GM21723 (cell line): ENCODE data around the gene NXPH2.
A peak's percentile ranks its signal among the peaks of the same experiment; 100 is the strongest.

ENCODE experiments used
- ATAC-seq: cut with Tn5 transposase; IDR thresholded peaks from one replicate; pipeline ENCODE4 v1.9.1; 2021; ENCODE audit warnings: mild to moderate bottlenecking, moderate library complexity; ENCODE audit not compliant: unreplicated experiment

Gene NXPH2

GRCh38 chr2:138779781-138780445 lies at the start of gene NXPH2:
Gene NXPH2 (minus strand): TSS chr2:138780390. CDS start chr2:138780241, 149 bp downstream.
- no peak for ATAC-seq

- ATAC-seq, result peak; percentile 71
Measured at GRCh38 chr2:138829326-138829919, 49.2 kb upstream of the NXPH2 start.

GRCh38 chr2:138827426-138828054 lies 47.4 kb upstream of the NXPH2 start:
- ATAC-seq, result peak; percentile 81

- no peak for ATAC-seq
Measured at GRCh38 chr2:138823666-138824065, 43.5 kb upstream of the NXPH2 start.

GRCh38 chr2:138819964-138820363 lies 39.8 kb upstream of the NXPH2 start:
- no peak for ATAC-seq

GRCh38 chr2:138818556-138818955 lies 38.4 kb upstream of the NXPH2 start:
- ATAC-seq, result no peak

GRCh38 chr2:138814123-138814898 lies 34.1 kb upstream of the NXPH2 start:
- ATAC-seq, result no peak

GRCh38 chr2:138811431-138811830 lies 31.2 kb upstream of the NXPH2 start:
- ATAC-seq, result no peak

- ATAC-seq, result no peak
Measured at GRCh38 chr2:138794724-138795123, 14.5 kb upstream of the NXPH2 start.

GRCh38 chr2:138787053-138787666 lies 7.0 kb upstream of the NXPH2 start:
- peak; percentile 69 for ATAC-seq

- ATAC-seq, result no peak
Measured at GRCh38 chr2:138782383-138782782, 2.2 kb upstream of the NXPH2 start.

GRCh38 chr2:138780908-138781307 lies 718 bp upstream of the NXPH2 start:
- ATAC-seq, result no peak

- no peak for ATAC-seq
Measured at GRCh38 chr2:138780446-138780880, 273 bp upstream of the NXPH2 start.

GRCh38 chr2:138779406-138779780 lies 797 bp downstream of the NXPH2 start:
- ATAC-seq, result no peak

- no peak for ATAC-seq
Measured at GRCh38 chr2:138777996-138778395, 2.2 kb downstream of the NXPH2 start.

- no peak for ATAC-seq
Measured at GRCh38 chr2:138775736-138776135, 4.5 kb downstream of the NXPH2 start.

GRCh38 chr2:138771534-138771933 lies 8.7 kb downstream of the NXPH2 start:
- ATAC-seq, result no peak

- no peak for ATAC-seq
Measured at GRCh38 chr2:138767101-138767500, 13.1 kb downstream of the NXPH2 start.

GRCh38 chr2:138766464-138766863 lies 13.7 kb downstream of the NXPH2 start:
- ATAC-seq, result no peak

GRCh38 chr2:138763971-138764370 lies 16.2 kb downstream of the NXPH2 start:
- no peak for ATAC-seq

GRCh38 chr2:138762533-138762932 lies 17.7 kb downstream of the NXPH2 start:
- ATAC-seq, result no peak
